GM18861 (cell line): ENCODE data around the gene ACVR1B.

Experiments
- ATAC-seq: cut with Tn5 transposase; IDR thresholded peaks from one replicate; pipeline ENCODE4 v1.9.1; 2021; ENCODE audit not compliant: unreplicated experiment

ACVR1B gene

DNA sequence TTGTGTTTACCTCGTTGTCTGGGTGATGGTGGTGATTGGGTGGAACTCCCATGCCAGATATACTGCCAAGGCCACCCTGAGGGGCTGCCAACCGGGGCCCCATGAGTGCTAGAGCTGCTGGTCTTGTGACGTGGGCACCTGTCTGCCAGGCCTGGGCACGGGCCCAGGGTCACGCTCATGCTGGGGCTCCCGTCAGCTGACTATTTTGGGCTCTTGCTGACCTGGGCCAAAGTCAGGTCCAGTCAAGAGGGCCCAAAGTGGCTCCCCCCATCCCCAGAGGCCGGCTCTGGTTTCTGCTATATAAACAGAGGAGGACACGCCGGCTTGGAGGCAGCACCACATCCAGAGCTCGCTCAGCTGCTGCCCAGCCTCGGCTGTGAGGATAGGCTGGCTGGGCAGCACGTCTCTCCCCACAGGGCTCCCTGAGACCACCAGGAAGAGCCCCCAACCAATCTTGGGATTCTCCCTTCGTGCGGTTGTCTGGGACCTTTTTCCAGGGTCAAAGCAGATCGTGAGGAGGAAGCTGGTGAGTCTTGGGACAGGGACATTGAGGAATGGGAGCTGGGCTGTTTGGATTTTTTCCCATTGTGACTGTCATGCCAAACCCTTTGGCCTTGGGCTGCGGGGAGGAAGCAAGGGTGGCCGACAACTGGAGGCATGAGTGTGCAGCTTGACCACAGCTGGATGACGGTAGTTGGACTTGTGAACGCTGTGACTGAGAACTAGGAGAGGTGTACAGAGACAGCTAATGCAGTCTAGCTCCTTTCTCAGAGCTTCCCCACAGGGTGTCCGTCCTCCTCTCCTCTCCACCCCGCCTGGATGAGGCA, 92.1 kb downstream of the ACVR1B start:
- ATAC-seq: no peak

DNA sequence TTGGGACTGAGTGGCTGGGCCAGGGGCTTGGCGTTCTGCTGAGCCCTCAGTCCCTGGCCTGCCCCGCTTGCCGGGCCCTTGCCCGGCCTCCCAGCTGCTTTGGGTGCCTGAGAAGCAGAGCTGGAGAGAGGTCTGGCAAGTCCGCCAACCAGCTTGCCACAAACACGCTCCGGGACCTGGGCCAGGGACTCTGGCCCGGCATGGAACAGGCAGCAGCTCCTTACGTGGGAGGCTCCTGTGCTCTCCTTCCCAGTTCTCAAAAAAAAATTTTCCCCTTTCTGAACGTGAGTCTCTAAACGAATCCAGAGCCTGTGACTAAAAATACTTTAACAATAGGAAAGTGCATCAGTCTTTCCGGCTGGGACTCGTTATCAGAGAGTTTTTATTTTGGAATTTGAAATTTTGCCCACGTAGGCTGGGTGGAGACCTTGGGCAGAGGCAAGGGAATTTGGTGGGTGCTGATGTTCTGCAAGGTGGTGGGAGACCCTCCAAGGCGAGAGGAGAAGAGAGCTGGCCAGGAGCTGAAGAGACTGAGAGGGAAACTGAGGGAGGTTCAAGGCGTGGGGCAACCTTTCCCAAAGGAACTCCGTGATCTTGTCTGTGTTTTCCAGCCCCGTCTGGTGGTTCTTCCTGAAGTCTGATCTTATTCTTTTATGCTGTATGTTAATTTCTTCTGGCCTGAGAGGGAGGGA, 92.9 kb downstream of the ACVR1B start:
- ATAC-seq: no peak

DNA sequence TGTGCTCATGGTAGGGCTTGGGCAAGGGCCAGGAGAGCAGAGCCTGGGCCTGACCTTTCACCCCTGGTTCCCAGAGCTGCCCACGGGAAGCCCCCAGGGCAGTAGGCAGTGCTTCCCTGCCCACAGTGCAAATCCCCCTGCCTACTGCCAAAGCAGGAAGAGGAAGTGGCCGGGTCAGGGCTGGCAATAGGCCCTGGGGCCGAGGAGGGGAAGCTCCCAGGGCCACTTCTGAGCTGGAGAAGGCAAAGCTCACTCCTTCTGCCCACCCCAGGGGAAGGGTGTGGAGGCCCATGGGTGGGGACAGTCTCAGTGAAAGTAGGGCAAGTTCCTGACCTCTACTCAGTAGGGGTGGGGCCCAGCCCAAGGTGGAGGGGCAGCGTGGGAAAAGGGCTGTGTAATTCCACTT, 94.3 kb downstream of the ACVR1B start:
- no peak for ATAC-seq
